Testis (tissue), 2 donors: ENCODE results near the gene PFKFB3.

Source experiments
- POLR2A ChIP-seq: fragments of 450-650 bp; IDR thresholded peaks from one replicate; pipeline ENCODE4 v1.6.1; 2017; ENCODE audit warnings: antibody characterized with exemption, mild to moderate bottlenecking, moderate library complexity
- TF ChIP-seq, protein P1 (sequence below), 3 experiments: fragments of 450-650 bp in 2 of 3; fragments of 200-600 bp in 1 of 3; sonication (generic) in 1 of 3; IDR thresholded peaks; one replicate each; pipeline ENCODE4 v1.5.1; 2016 to 2019; ENCODE audit warnings: antibody characterized with exemption in 3 of 3, mild to moderate bottlenecking in 2 of 3, moderate library complexity in 1 of 3

GRCh38 chr10:6234371-6234770 is 31.6 kb downstream of the PFKFB3 start:
- TF ChIP-seq, protein P1, sequence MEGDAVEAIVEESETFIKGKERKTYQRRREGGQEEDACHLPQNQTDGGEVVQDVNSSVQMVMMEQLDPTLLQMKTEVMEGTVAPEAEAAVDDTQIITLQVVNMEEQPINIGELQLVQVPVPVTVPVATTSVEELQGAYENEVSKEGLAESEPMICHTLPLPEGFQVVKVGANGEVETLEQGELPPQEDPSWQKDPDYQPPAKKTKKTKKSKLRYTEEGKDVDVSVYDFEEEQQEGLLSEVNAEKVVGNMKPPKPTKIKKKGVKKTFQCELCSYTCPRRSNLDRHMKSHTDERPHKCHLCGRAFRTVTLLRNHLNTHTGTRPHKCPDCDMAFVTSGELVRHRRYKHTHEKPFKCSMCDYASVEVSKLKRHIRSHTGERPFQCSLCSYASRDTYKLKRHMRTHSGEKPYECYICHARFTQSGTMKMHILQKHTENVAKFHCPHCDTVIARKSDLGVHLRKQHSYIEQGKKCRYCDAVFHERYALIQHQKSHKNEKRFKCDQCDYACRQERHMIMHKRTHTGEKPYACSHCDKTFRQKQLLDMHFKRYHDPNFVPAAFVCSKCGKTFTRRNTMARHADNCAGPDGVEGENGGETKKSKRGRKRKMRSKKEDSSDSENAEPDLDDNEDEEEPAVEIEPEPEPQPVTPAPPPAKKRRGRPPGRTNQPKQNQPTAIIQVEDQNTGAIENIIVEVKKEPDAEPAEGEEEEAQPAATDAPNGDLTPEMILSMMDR (IDR thresholded peaks at IDR 0.05), result no peak
- no peak for TF ChIP-seq POLR2A
